Esophagus squamous epithelium (tissue), 5 donors: Measurements from ENCODE around the gene FOXN1. TPM values are rescaled to one million over a fixed set of nuclear protein-coding genes. Genes with fewer than 3 reads are reported as not detected.
"Not testable (repeated sequence)": the region's sequence is repeated elsewhere in the genome, so short reads cannot be mapped to it uniquely, and the experiment has no call there.

Experiments used
- DNase-seq: peaks from one replicate; lab custom pipeline; 2025; lab: John Stamatoyannopoulos, UW
- H3K27ac ChIP-seq, 4 donors: fragments of 200-600 bp; sonication (generic); one replicate each; pipeline ENCODE4 v1.5.1; 2016 to 2019; ENCODE audit warnings: mild to moderate bottlenecking in 1 of 4
- H3K27me3 ChIP-seq, 4 donors: fragments of 200-600 bp; sonication (generic); 1 replicate in 3 of 4; 2 replicates in 1 of 4; pipeline versions ENCODE4 v1.5.1 to v1.6.0; 2017 to 2021; ENCODE audit warnings: antibody characterized with exemption in 1 of 4
- H3K36me3 ChIP-seq, 3 donors: fragments of 200-600 bp; sonication (generic); one replicate each; pipeline ENCODE4 v1.5.1; 2016 to 2019
- H3K4me1 ChIP-seq, 3 donors: fragments of 200-600 bp; sonication (generic); one replicate each; pipeline ENCODE4 v1.5.1; 2017 to 2019
- H3K4me3 ChIP-seq, 4 donors: fragments of 200-600 bp; sonication (generic); 1 replicate in 3 of 4; 2 replicates in 1 of 4; pipeline ENCODE4 v1.5.1; 2016 to 2019; ENCODE audit warnings: mild to moderate bottlenecking in 2 of 4, moderate library complexity in 1 of 4
- H3K9me3 ChIP-seq, 3 donors: fragments of 200-600 bp; sonication (generic); one replicate each; pipeline ENCODE4 v1.5.1; 2016 to 2019
- POLR2A ChIP-seq, 4 donors: fragments of 450-650 bp; IDR thresholded peaks; one replicate each; pipeline ENCODE4 v1.6.1; 2017; ENCODE audit warnings: antibody characterized with exemption in 4 of 4, mild to moderate bottlenecking in 4 of 4, moderate library complexity in 3 of 4
- WGBS, 2 donors: methylation state at CpG; one replicate each; pipeline ENCODE4 v1.1.5; 2018; 5-methylcytosine and 5-hydroxymethylcytosine counted together
- intact Hi-C: fragments of 100-400 bp; cut with DNase I; formaldehyde crosslinking; loops from one replicate; pipeline ENCODE4 v1.15.0; 2022
- total RNA-seq, 4 donors: library from RNA; depleted of rRNA; stranded (reverse); fragments of >200 nt; gene quantifications; one replicate each; pipeline ENCODE4 v1.1.0, GENCODE V29; 2016
- TF ChIP-seq, protein P1 (sequence below), 6 experiments: fragments of 450-650 bp in 4 of 6; fragments of 200-600 bp in 2 of 6; sonication (generic) in 2 of 6; IDR thresholded peaks; one replicate each; pipeline ENCODE4 v1.5.1; 2016 to 2019; ENCODE audit warnings: antibody characterized with exemption in 6 of 6, mild to moderate bottlenecking in 4 of 6, moderate library complexity in 4 of 6
- donor health status: DM: yes; HTN: yes; CAD: no.

FOXN1 gene, protein sequence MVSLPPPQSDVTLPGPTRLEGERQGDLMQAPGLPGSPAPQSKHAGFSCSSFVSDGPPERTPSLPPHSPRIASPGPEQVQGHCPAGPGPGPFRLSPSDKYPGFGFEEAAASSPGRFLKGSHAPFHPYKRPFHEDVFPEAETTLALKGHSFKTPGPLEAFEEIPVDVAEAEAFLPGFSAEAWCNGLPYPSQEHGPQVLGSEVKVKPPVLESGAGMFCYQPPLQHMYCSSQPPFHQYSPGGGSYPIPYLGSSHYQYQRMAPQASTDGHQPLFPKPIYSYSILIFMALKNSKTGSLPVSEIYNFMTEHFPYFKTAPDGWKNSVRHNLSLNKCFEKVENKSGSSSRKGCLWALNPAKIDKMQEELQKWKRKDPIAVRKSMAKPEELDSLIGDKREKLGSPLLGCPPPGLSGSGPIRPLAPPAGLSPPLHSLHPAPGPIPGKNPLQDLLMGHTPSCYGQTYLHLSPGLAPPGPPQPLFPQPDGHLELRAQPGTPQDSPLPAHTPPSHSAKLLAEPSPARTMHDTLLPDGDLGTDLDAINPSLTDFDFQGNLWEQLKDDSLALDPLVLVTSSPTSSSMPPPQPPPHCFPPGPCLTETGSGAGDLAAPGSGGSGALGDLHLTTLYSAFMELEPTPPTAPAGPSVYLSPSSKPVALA
- 10 to 100 TPM; 10.5 to 17.0 (median 14.8) TPM for total RNA-seq

- 12 to 61% methylated on average over 14 to 16 of the region's 28 CpGs for WGBS, 2 donors
- H3K36me3 ChIP-seq = peaks cover 0 to under 1% (median 0%) of the 10 kb centered on the region in 3 donors
- no peak for DNase-seq
- H3K4me3 ChIP-seq = peak within 1 kb of the TSS; percentile 41 to 57 (median 49)
- TF ChIP-seq POLR2A (IDR thresholded peaks at IDR 0.05) = no peak
- TF ChIP-seq, protein P1, sequence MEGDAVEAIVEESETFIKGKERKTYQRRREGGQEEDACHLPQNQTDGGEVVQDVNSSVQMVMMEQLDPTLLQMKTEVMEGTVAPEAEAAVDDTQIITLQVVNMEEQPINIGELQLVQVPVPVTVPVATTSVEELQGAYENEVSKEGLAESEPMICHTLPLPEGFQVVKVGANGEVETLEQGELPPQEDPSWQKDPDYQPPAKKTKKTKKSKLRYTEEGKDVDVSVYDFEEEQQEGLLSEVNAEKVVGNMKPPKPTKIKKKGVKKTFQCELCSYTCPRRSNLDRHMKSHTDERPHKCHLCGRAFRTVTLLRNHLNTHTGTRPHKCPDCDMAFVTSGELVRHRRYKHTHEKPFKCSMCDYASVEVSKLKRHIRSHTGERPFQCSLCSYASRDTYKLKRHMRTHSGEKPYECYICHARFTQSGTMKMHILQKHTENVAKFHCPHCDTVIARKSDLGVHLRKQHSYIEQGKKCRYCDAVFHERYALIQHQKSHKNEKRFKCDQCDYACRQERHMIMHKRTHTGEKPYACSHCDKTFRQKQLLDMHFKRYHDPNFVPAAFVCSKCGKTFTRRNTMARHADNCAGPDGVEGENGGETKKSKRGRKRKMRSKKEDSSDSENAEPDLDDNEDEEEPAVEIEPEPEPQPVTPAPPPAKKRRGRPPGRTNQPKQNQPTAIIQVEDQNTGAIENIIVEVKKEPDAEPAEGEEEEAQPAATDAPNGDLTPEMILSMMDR (IDR thresholded peaks at IDR 0.05) = no peak
- H3K4me1 ChIP-seq = peaks cover 23 to 72% (median 25%) of the 10 kb centered on the region in 3 donors
- intact Hi-C loops = no loop called here
- peak within 1 kb of the TSS; percentile 30 to 90 (median 86) for H3K27ac ChIP-seq
- no peaks in the 10 kb centered on the region for H3K9me3 ChIP-seq
- peaks cover 0 to 56% (median 0%) of the 10 kb centered on the region in 4 donors for H3K27me3 ChIP-seq
These were observed at the start of gene FOXN1 for GRCh38 chr17:28505986-28506665. Gene FOXN1, plus strand, starts transcription at chr17:28506348. Its CDS starts 17,622 bp downstream, at chr17:28523970.

GRCh38 chr17:28457890-28458289, 48.3 kb upstream of the FOXN1 start:
- intact Hi-C loops = no loop called here
- no peak overlapping the region for H3K4me3 ChIP-seq
- H3K27ac ChIP-seq = no peak overlapping the region
- WGBS, 2 donors = 65 to 81% methylated on average over 6 of the region's 6 CpGs
- no peak for TF ChIP-seq POLR2A (IDR thresholded peaks at IDR 0.05)
- TF ChIP-seq, protein P1 (IDR thresholded peaks at IDR 0.05) = no peak
- H3K27me3 ChIP-seq = no peaks in the 10 kb centered on the region
- no peaks in the 10 kb centered on the region for H3K9me3 ChIP-seq
- no peaks in the 10 kb centered on the region for H3K36me3 ChIP-seq
- H3K4me1 ChIP-seq = no peaks in the 10 kb centered on the region
- DNase-seq = no peak

DNA sequence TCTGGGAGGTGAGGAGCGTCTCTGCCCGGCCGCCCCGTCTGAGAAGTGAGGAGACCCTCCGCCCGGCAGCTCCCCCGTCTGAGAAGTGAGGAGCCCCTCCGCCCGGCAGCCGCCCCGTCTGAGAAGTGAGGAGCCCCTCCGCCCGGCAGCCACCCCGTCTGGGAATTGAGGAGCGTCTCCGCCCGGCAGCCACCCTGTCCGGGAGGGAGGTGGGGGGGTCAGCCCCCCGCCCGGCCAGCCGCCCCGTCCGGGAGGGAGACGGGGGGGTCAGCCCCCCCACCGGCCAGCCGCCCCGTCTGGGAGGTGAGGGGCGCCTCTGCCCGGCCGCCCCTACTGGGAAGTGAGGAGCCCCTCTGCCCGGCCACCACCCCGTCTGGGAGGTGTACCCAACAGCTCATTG, 47.3 kb upstream of the FOXN1 start:
- H3K4me1 ChIP-seq, H3K36me3 ChIP-seq, DNase-seq, intact Hi-C loops, H3K27ac ChIP-seq, H3K9me3 ChIP-seq, H3K4me3 ChIP-seq, H3K27me3 ChIP-seq: not testable (repeated sequence)
- WGBS, 2 donors = no CpG with 5 or more reads among the region's 32 CpGs

- intact Hi-C loops = no loop called here
- WGBS, 2 donors = 80 to 86% methylated on average over 9 to 10 of the region's 10 CpGs
- H3K9me3 ChIP-seq = no peaks in the 10 kb centered on the region
- no peak overlapping the region for H3K27ac ChIP-seq
- TF ChIP-seq, protein P1 (IDR thresholded peaks at IDR 0.05) = no peak
- no peak for TF ChIP-seq POLR2A (IDR thresholded peaks at IDR 0.05)
- DNase-seq = no peak
- no peaks in the 10 kb centered on the region for H3K4me1 ChIP-seq
- no peak overlapping the region for H3K4me3 ChIP-seq
- peaks cover 0 to 18% (median 0%) of the 10 kb centered on the region in 4 donors for H3K27me3 ChIP-seq
- no peaks in the 10 kb centered on the region for H3K36me3 ChIP-seq
These were observed 45.2 kb upstream of the FOXN1 start for GRCh38 chr17:28460901-28461300.

DNA sequence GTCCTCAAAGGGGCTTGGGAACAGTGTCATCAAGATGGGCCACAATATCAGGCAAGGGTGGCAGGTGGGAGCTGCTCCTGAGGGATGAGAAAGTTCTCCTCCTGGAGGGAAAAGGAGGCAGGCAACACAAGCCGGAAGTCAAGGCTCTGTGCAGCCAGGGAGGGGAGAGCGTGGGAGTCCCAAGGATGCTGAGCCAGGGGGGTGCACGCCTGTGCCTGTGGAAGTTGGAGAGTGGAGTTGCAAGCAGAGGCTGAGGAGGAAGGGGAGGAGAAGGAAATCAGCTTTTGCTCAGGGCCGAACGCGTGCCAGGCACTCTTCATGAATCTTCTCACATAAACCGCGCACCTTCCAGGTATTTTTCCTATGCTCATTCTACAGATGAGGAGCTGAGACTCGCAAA, 40.1 kb upstream of the FOXN1 start:
- Histone ChIP-seq H3K4me3 (no peak overlapping the region), H3K36me3 (no peaks in the 10 kb centered on the region), H3K4me1 (no peaks in the 10 kb centered on the region), H3K27me3 (peaks cover 0 to 43% (median 0%) of the 10 kb centered on the region in 4 donors), H3K9me3 (no peaks in the 10 kb centered on the region), H3K27ac (no peak overlapping the region)
- TF ChIP-seq, protein P1 (IDR thresholded peaks at IDR 0.05) = no peak
- TF ChIP-seq POLR2A (IDR thresholded peaks at IDR 0.05) = no peak
- intact Hi-C loops = no loop called here
- DNase-seq = no peak
- 39 to 61% methylated on average over 8 to 9 of the region's 9 CpGs for WGBS, 2 donors
